ENCODE measurements around the gene TMEM130. TPM values are rescaled to one million over a fixed set of nuclear protein-coding genes. Genes with fewer than 3 reads are reported as not detected.
A peak's percentile ranks its signal among the peaks of the same experiment; 100 is the strongest.

The TMEM130 gene
- total RNA-seq, 4 donors from 2014 or later: 0.30 to 5.7 (median 1.8) TPM

DNA sequence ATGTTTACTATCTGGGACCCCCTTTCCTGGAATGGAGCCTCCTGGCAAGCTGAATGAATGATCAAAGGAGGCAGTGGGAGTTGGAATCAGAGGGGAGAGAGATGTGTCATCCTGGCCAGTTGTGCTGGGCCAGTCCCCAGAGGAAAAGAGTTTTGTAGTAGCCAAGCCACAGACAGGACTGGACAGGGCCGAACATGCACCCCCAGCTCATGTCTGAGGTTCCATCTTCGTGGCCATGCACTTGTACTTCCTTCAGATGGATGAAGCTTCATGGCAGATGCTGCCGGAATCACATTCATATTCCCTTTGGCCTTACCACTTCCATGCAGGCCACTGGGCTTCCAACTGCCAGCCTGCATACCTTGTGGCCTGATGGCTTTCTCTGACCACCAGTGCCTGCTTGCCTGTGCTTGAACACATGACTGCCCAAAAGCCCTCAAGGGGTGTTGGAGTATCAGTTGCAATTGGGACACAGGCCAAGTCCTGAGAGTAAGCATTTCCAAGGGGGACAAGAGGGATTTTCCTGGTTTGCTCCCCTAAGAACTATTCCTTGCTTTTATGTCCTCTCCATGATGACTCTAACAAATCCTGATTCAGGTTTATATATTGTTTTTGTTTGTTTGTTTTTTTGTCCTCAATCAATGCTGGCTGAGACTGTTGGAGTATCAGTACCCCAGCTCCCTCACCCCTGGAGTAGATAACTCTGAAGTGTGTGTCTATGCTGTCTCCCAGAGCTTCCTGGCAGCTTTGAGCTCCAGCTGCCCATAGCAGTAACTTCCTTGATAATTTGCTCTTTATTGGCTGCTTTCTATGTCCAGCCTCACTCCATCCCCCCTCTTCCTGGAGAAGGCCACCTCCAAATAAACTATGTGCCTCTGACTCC, 63.6 kb downstream of the TMEM130 start:
- H3K4me3 ChIP-seq: no peak overlapping the region
- no peak for DNase-seq (ENCODE audit: low spot score in 2 of 2)
- H3K4me1 ChIP-seq: peaks cover 0 to 4% (median 0%) of the 10 kb centered on the region in 4 donors
- H3K9me3 ChIP-seq: peaks cover 0 to 34% (median 0%) of the 10 kb centered on the region in 4 donors
- no peaks in the 10 kb centered on the region for H3K36me3 ChIP-seq
- TF ChIP-seq EP300 (IDR thresholded peaks at IDR 0.05) (no peak), POLR2A (IDR thresholded peaks at IDR 0.05) (no peak)
- TF ChIP-seq, protein P1, sequence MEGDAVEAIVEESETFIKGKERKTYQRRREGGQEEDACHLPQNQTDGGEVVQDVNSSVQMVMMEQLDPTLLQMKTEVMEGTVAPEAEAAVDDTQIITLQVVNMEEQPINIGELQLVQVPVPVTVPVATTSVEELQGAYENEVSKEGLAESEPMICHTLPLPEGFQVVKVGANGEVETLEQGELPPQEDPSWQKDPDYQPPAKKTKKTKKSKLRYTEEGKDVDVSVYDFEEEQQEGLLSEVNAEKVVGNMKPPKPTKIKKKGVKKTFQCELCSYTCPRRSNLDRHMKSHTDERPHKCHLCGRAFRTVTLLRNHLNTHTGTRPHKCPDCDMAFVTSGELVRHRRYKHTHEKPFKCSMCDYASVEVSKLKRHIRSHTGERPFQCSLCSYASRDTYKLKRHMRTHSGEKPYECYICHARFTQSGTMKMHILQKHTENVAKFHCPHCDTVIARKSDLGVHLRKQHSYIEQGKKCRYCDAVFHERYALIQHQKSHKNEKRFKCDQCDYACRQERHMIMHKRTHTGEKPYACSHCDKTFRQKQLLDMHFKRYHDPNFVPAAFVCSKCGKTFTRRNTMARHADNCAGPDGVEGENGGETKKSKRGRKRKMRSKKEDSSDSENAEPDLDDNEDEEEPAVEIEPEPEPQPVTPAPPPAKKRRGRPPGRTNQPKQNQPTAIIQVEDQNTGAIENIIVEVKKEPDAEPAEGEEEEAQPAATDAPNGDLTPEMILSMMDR (IDR thresholded peaks at IDR 0.05): no peak
- 80 to 89% methylated on average over 3 of the region's 3 CpGs for WGBS, 2 donors
- no peaks in the 10 kb centered on the region for H3K27me3 ChIP-seq
- no peak overlapping the region for H3K27ac ChIP-seq

DNA sequence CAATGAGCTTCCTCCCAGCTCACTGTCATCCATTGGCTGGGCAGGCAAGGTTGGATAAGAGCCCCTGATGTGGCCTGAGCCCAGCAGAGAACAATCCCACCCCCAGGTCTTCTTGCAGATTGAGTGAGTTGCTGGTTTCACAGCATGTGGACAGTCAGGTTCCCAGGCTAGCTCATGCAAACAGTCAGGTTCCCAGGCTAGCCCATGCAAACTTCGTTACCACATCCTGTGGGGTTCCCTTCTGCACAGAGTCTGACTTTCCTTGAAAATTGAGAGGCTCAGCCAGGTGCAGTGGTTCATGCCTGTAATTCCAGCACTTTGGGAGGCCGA, 67.1 kb downstream of the TMEM130 start:
- Histone ChIP-seq H3K4me3 (no peak overlapping the region), H3K36me3 (no peaks in the 10 kb centered on the region), H3K9me3 (peaks cover 0 to 33% (median 0%) of the 10 kb centered on the region in 4 donors), H3K4me1 (peaks cover 0 to 4% (median 0%) of the 10 kb centered on the region in 4 donors), H3K27ac (no peak overlapping the region), H3K27me3 (no peaks in the 10 kb centered on the region)
- DNase-seq (ENCODE audit: low spot score in 2 of 2): no peak
- 93 to 94% methylated on average over 2 of the region's 2 CpGs for WGBS, 2 donors
- TF ChIP-seq EP300 (IDR thresholded peaks at IDR 0.05) (no peak), POLR2A (IDR thresholded peaks at IDR 0.05) (no peak)
- TF ChIP-seq, protein P1 (IDR thresholded peaks at IDR 0.05): no peak

DNA sequence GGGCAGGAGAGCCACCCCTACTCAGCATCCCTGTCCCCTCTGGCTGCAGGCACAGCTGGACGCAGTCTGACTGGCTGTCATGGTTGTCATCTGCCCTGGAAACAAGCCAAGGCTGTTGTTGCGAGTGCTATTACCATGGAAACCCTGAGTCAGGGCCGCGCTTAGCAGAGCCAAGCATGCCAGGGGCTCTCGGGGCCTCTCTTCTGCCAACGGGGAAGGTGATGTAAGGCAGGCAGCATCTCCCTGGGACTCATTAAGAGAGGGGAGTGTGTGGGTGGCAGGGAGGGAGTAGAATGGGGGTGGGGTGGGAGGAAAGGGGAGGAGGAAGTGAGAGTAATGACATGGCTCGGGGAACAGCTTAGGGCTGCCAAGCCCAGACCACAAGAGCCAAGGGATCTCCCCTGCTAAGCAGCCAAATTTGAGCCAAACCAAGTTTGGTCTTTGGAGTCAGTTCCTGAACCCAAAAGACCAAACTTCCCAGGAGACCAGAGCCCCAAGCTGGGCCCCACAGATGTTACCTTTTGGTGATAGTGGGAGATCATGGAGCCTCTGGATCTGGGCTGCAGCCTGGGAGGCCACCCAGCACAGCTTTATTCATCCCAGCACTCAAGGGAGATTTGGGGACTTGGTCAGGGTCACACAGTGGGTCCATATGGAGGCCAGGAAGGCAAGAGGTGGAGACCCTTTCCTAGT, 67.6 kb downstream of the TMEM130 start:
- H3K4me1 ChIP-seq: peaks cover 0 to 4% (median 0%) of the 10 kb centered on the region in 4 donors
- H3K27ac ChIP-seq: no peak overlapping the region
- TF ChIP-seq POLR2A (IDR thresholded peaks at IDR 0.05) (no peak), EP300 (IDR thresholded peaks at IDR 0.05) (no peak)
- no peak overlapping the region for H3K4me3 ChIP-seq
- no peaks in the 10 kb centered on the region for H3K36me3 ChIP-seq
- WGBS, 2 donors: 2 to 4% methylated on average over 7 of the region's 7 CpGs
- peak in 1 of 2 donors; percentile 8 for DNase-seq (ENCODE audit: low spot score in 2 of 2)
- no peaks in the 10 kb centered on the region for H3K27me3 ChIP-seq
- peaks cover 0 to 31% (median 0%) of the 10 kb centered on the region in 4 donors for H3K9me3 ChIP-seq

DNA sequence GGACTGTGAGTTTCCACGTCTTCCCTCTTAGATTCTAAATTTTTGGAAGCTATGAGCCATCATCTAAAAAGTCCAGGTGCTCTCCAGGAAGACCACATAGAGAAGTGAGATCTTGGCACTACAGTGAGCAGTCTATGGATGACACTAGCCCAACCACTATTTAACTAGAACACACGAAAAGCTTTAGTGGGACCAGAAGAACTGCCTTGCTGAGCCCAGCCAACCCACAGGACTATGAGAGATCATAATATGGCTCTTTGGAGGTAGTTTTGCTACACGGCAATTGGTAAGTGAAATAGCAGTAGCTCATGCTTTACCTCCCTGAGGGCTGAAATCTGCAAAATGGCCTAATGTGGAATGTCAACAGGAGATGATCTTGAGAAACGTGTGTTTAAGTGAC, 68.8 kb downstream of the TMEM130 start:
- H3K4me3 ChIP-seq: no peak overlapping the region
- H3K27ac ChIP-seq: no peak overlapping the region
- TF ChIP-seq, protein P1 (IDR thresholded peaks at IDR 0.05): no peak
- TF ChIP-seq POLR2A (IDR thresholded peaks at IDR 0.05) (no peak), EP300 (IDR thresholded peaks at IDR 0.05) (no peak)
- H3K27me3 ChIP-seq: no peaks in the 10 kb centered on the region
- no peaks in the 10 kb centered on the region for H3K36me3 ChIP-seq
- no peak for DNase-seq (ENCODE audit: low spot score in 2 of 2)
- H3K4me1 ChIP-seq: peaks cover 0 to 4% (median 0%) of the 10 kb centered on the region in 4 donors
- peaks cover 0 to 31% (median 0%) of the 10 kb centered on the region in 4 donors for H3K9me3 ChIP-seq
- WGBS, 2 donors: 88 to 92% methylated on average over 4 of the region's 4 CpGs

DNA sequence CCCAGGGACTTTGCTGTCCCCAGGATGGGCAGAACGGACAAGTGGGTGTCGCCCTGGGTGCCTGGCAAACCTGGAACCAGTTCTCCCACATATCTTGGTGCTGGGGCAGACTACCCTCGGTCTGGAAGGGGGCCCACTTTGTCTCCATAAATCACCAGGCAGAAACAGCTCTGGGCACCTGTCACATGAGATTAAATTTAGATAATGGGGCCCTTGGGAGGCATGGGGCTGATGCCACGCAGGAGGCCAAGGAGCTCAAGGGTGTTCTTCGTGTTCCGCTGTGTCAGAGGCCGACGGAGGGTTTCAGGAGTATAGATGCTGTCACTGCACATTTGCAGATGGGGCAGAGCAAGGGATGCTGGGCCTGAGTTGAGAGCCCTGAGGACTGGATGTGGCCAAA, 72.7 kb downstream of the TMEM130 start:
- no peak for DNase-seq (ENCODE audit: low spot score in 2 of 2)
- H3K27me3 ChIP-seq: no peaks in the 10 kb centered on the region
- H3K4me1 ChIP-seq: no peaks in the 10 kb centered on the region
- no peak overlapping the region for H3K4me3 ChIP-seq
- TF ChIP-seq EP300 (IDR thresholded peaks at IDR 0.05) (no peak), POLR2A (IDR thresholded peaks at IDR 0.05) (no peak)
- TF ChIP-seq, protein P1 (IDR thresholded peaks at IDR 0.05): no peak
- peaks cover 0 to 22% (median 0%) of the 10 kb centered on the region in 4 donors for H3K9me3 ChIP-seq
- H3K27ac ChIP-seq: no peak overlapping the region
- no peaks in the 10 kb centered on the region for H3K36me3 ChIP-seq
- 77 to 80% methylated on average over 8 of the region's 8 CpGs for WGBS, 2 donors

Small RNA genes lying within 50 kb of the gene (small RNA-seq; reads per million reads assigned to genes)
- gene MIR3609: 21.1 reads per million, percentile 92 among the genes with 10 or more reads in this experiment

Other genes with a start within 250 kb of the TMEM130 start
- 10 to 100 TPM; 34.3 to 52.5 (median 39.5) TPM for gene TRRAP, start 8.5 kb upstream of the TMEM130 start, total RNA-seq